GM21723 (cell line): ENCODE results near the gene ELL2.
A peak's percentile ranks its signal among the peaks of the same experiment; 100 is the strongest.
"Not testable (repeated sequence)": the region's sequence is repeated elsewhere in the genome, so short reads cannot be mapped to it uniquely, and the experiment has no call there.

Experiments used
- ATAC-seq: cut with Tn5 transposase; IDR thresholded peaks from one replicate; pipeline ENCODE4 v1.9.1; 2021; ENCODE audit warnings: mild to moderate bottlenecking, moderate library complexity; ENCODE audit not compliant: unreplicated experiment

ELL2 gene

GRCh38 chr5:95931079-95931833 lies 30.4 kb downstream of the ELL2 start:
- no peak for ATAC-seq

GRCh38 chr5:95930141-95930930 lies 31.3 kb downstream of the ELL2 start:
- no peak for ATAC-seq

- no peak for ATAC-seq
These were observed 32.9 kb downstream of the ELL2 start for GRCh38 chr5:95928724-95929253.

- ATAC-seq, result peak; percentile 56
These were observed 33.5 kb downstream of the ELL2 start for GRCh38 chr5:95927927-95928723.

GRCh38 chr5:95927300-95927699 lies 34.4 kb downstream of the ELL2 start:
- ATAC-seq, result not testable (repeated sequence)

- ATAC-seq, result peak; percentile 56
These were observed 35.7 kb downstream of the ELL2 start for GRCh38 chr5:95925939-95926338.

GRCh38 chr5:95925378-95925744 lies 36.3 kb downstream of the ELL2 start:
- no peak for ATAC-seq

- peak; percentile 25 for ATAC-seq
These were observed 36.8 kb downstream of the ELL2 start for GRCh38 chr5:95924720-95925377.

GRCh38 chr5:95923918-95924544 lies 37.6 kb downstream of the ELL2 start:
- ATAC-seq, result peak; percentile 41

GRCh38 chr5:95922798-95923197 lies 38.9 kb downstream of the ELL2 start:
- ATAC-seq, result no peak

- no peak for ATAC-seq
These were observed 40.1 kb downstream of the ELL2 start for GRCh38 chr5:95921501-95921900.

- no peak for ATAC-seq
These were observed 40.8 kb downstream of the ELL2 start for GRCh38 chr5:95920822-95921221.

GRCh38 chr5:95919658-95920057 lies 42.0 kb downstream of the ELL2 start:
- no peak for ATAC-seq

GRCh38 chr5:95918421-95919006 lies 43.1 kb downstream of the ELL2 start:
- ATAC-seq, result no peak

- no peak for ATAC-seq
These were observed 44.4 kb downstream of the ELL2 start for GRCh38 chr5:95917207-95917606.

GRCh38 chr5:95916687-95917085 lies 45.0 kb downstream of the ELL2 start:
- no peak for ATAC-seq

- ATAC-seq, result peak; percentile 70
These were observed 45.5 kb downstream of the ELL2 start for GRCh38 chr5:95915999-95916686.

- no peak for ATAC-seq
These were observed 48.0 kb downstream of the ELL2 start for GRCh38 chr5:95913663-95914062.

- ATAC-seq, result no peak
These were observed 49.6 kb downstream of the ELL2 start for GRCh38 chr5:95912029-95912428.
